Measurements from ENCODE around the gene EEIG1.

EEIG1 gene

GRCh38 chr9:127970401-127971313, 10.1 kb downstream of the EEIG1 start:
- TF ChIP-seq CTCF (IDR thresholded peaks at IDR 0.05) = no peak
- peak overlapping the region in 1 of 2 donors; percentile 90 for H3K27ac ChIP-seq
- DNase-seq (ENCODE audit: low spot score) = peak; percentile 69
- H3K4me3 ChIP-seq = no peak overlapping the region

GRCh38 chr9:127968700-127969383, 11.9 kb downstream of the EEIG1 start:
- Histone ChIP-seq H3K27ac (peak overlapping the region; percentile 71 to 90), H3K4me3 (peak overlapping the region; percentile 9)
- no peak for TF ChIP-seq CTCF (IDR thresholded peaks at IDR 0.05)
- DNase-seq (ENCODE audit: low spot score) = no peak

GRCh38 chr9:127968042-127968441, 12.7 kb downstream of the EEIG1 start:
- peak overlapping the region; percentile 71 to 90 for H3K27ac ChIP-seq
- TF ChIP-seq CTCF (IDR thresholded peaks at IDR 0.05) = no peak
- H3K4me3 ChIP-seq = no peak overlapping the region
- DNase-seq (ENCODE audit: low spot score) = no peak

GRCh38 chr9:127967151-127967809, 13.5 kb downstream of the EEIG1 start:
- peak overlapping the region; percentile 89 to 90 for H3K27ac ChIP-seq

GRCh38 chr9:127966416-127967150, 14.2 kb downstream of the EEIG1 start:
- Histone ChIP-seq H3K27ac (peak overlapping the region; percentile 89 to 90), H3K4me3 (no peak overlapping the region)
- no peak for DNase-seq (ENCODE audit: low spot score)
- no peak for TF ChIP-seq CTCF (IDR thresholded peaks at IDR 0.05)

More at GRCh38 chr9:127967151-127967809, 13.5 kb downstream of the EEIG1 start:
- no peak overlapping the region for H3K4me3 ChIP-seq
- no peak for DNase-seq (ENCODE audit: low spot score)
- TF ChIP-seq CTCF (IDR thresholded peaks at IDR 0.05) = no peak

- Histone ChIP-seq H3K27ac (peak overlapping the region; percentile 89 to 90), H3K4me3 (peak overlapping the region; percentile 57)
- TF ChIP-seq CTCF (IDR thresholded peaks at IDR 0.05) = no peak
- DNase-seq (ENCODE audit: low spot score) = no peak
Measured at GRCh38 chr9:127965953-127966352, 14.8 kb downstream of the EEIG1 start.

Data from coronary artery (tissue), 2 donors.